CD14-positive monocyte (primary cell): ENCODE data around the gene DNMBP. TPM values are rescaled to one million over a fixed set of nuclear protein-coding genes. Genes with fewer than 3 reads are reported as not detected.

ENCODE experiments used
- DNase-seq, 3 donors: peaks; one replicate each; pipeline ENCODE4 v3.0.0-alpha.2; 2011 to 2022
- H2AFZ ChIP-seq: 2 replicates; pipeline ENCODE4 v1.6.0; 2012; ENCODE audit warnings: mild to moderate bottlenecking, low read depth, low read length, inconsistent platforms; ENCODE audit not compliant: insufficient read depth, poor library complexity, severe bottlenecking
- H3K27ac ChIP-seq, 2 donors: 1 replicate in 1 of 2; 2 replicates in 1 of 2; pipeline ENCODE4 v1.5.1; 2012 to 2013; ENCODE audit warnings: low read length in 2 of 2, control low read depth in 1 of 2, inconsistent platforms in 1 of 2, low read depth in 1 of 2, mild to moderate bottlenecking in 1 of 2
- H3K27me3 ChIP-seq, 2 donors: one replicate each; pipeline versions ENCODE4 v1.6.0 to v1.6.1; 2011 to 2013; ENCODE audit warnings: low read length in 2 of 2; ENCODE audit not compliant: control insufficient read depth in 2 of 2, insufficient read depth in 2 of 2
- H3K36me3 ChIP-seq, 2 donors: replicated peaks in 1 of 2; 1 replicate in 1 of 2; 2 replicates in 1 of 2; pipeline versions ENCODE4 v1.5.1 to v1.6.1; 2012 to 2013; ENCODE audit warnings: low read length in 2 of 2, control low read depth in 1 of 2, inconsistent platforms in 1 of 2, mild to moderate bottlenecking in 1 of 2; ENCODE audit not compliant: insufficient read depth in 2 of 2, control insufficient read depth in 1 of 2
- H3K4me1 ChIP-seq, 2 donors: 1 replicate in 1 of 2; 2 replicates in 1 of 2; pipeline versions ENCODE4 v1.5.1 to v1.6.1; 2012 to 2013; ENCODE audit warnings: low read length in 2 of 2, control low read depth in 1 of 2, inconsistent platforms in 1 of 2, mild to moderate bottlenecking in 1 of 2, moderate library complexity in 1 of 2; ENCODE audit not compliant: insufficient read depth in 2 of 2, control insufficient read depth in 1 of 2
- H3K4me2 ChIP-seq: replicated peaks from 2 replicates; pipeline ENCODE3; 2012; ENCODE audit warnings: low read length, moderate library complexity, mild to moderate bottlenecking; ENCODE audit not compliant: poor library complexity, severe bottlenecking; ENCODE audit errors: extremely low read depth
- H3K4me3 ChIP-seq, 3 experiments: fragments of 200-600 bp in 1 of 3; sonication (generic) in 1 of 3; replicated peaks in 1 of 3; 1 replicate in 2 of 3; 2 replicates in 1 of 3; pipeline ENCODE4 v1.5.1; 2011 to 2013; ENCODE audit warnings: low read length in 3 of 3, mild to moderate bottlenecking in 3 of 3, control low read depth in 2 of 3, low read depth in 2 of 3, inconsistent platforms in 1 of 3, moderate library complexity in 1 of 3
- H3K79me2 ChIP-seq: 2 replicates; pipeline ENCODE4 v1.6.0; 2012; ENCODE audit warnings: mild to moderate bottlenecking, control low read depth, inconsistent platforms, low read length, moderate library complexity; ENCODE audit not compliant: insufficient read depth
- H3K9ac ChIP-seq: 2 replicates; pipeline ENCODE4 v1.6.0; 2017; ENCODE audit warnings: low read length, mild to moderate bottlenecking; ENCODE audit not compliant: insufficient read depth, poor library complexity, severe bottlenecking
- H3K9me3 ChIP-seq, 2 donors: replicated peaks in 1 of 2; 1 replicate in 1 of 2; 2 replicates in 1 of 2; pipeline versions ENCODE4 v1.5.1 to v1.6.1; 2012 to 2013; ENCODE audit warnings: low read length in 2 of 2, control low read depth in 1 of 2; ENCODE audit not compliant: control insufficient read depth in 1 of 2, insufficient read depth in 1 of 2
- H4K20me1 ChIP-seq: 2 replicates; pipeline ENCODE4 v1.6.0; 2012; ENCODE audit warnings: mild to moderate bottlenecking, low read length, control low read depth, moderate library complexity; ENCODE audit not compliant: insufficient read depth
- H3K27ac Mint-ChIP-seq, 7 donors: one replicate each; pipeline ENCODE4 v1.8.0; 2020; ENCODE audit warnings: mild to moderate bottlenecking in 7 of 7, mixed read lengths in 7 of 7, moderate library complexity in 6 of 7, inconsistent platforms in 2 of 7
- H3K27me3 Mint-ChIP-seq, 3 donors: one replicate each; pipeline ENCODE4 v1.8.0; 2021 to 2022; ENCODE audit warnings: low read depth in 3 of 3, mild to moderate bottlenecking in 3 of 3, mixed read lengths in 3 of 3, moderate library complexity in 3 of 3, inconsistent platforms in 1 of 3
- H3K36me3 Mint-ChIP-seq, 2 donors: one replicate each; pipeline ENCODE4 v1.8.0; 2020; ENCODE audit warnings: mixed read lengths in 2 of 2, inconsistent platforms in 1 of 2, mild to moderate bottlenecking in 1 of 2
- H3K4me1 Mint-ChIP-seq: one replicate; pipeline ENCODE4 v1.8.0; 2020; ENCODE audit warnings: mild to moderate bottlenecking, mixed read lengths
- H3K4me3 Mint-ChIP-seq, 2 donors: one replicate each; pipeline ENCODE4 v1.8.0; 2020; ENCODE audit warnings: mild to moderate bottlenecking in 2 of 2, mixed read lengths in 2 of 2, moderate library complexity in 1 of 2
- H3K9me3 Mint-ChIP-seq, 7 donors: one replicate each; pipeline ENCODE4 v1.8.0; 2020 to 2022; ENCODE audit warnings: mixed read lengths in 7 of 7, mild to moderate bottlenecking in 6 of 7, moderate library complexity in 6 of 7, inconsistent platforms in 2 of 7
- WGBS: methylation state at CpG from one replicate; pipeline ENCODE4 v1.1.5; 2013; ENCODE audit warnings: missing lambda C conversion rate; ENCODE audit not compliant: insufficient coverage; 5-methylcytosine and 5-hydroxymethylcytosine counted together
- intact Hi-C, 2 donors: fragments of 100-400 bp; cut with micrococcal nuclease; formaldehyde crosslinking; loops; one replicate each; pipeline versions ENCODE4 v1.15.0 to v1.15.1; 2023
- polyA plus RNA-seq, 3 donors: library from polyadenylated mRNA; depleted of rRNA in 1 of 3; unstranded in 2 of 3; stranded (reverse) in 1 of 3; fragments of 300-500 nt in 2 of 3; fragments of >200 nt in 1 of 3; fragmentation: Illumina TruSeq in 2 of 3; gene quantifications; 1 replicate in 2 of 3; 2 replicates in 1 of 3; pipeline ENCODE4 v1.2.3, GENCODE V29; 2012 to 2021
- TF ChIP-seq, protein P1 (sequence below): fragments of 200-600 bp; IDR thresholded peaks from one replicate; pipeline ENCODE4 v1.8.0; 2022; ENCODE audit warnings: antibody characterized with exemption, mild to moderate bottlenecking

DNMBP gene
- polyA plus RNA-seq, 3 donors, result 0.83 to 10.3 (median 1.2) TPM

DNA sequence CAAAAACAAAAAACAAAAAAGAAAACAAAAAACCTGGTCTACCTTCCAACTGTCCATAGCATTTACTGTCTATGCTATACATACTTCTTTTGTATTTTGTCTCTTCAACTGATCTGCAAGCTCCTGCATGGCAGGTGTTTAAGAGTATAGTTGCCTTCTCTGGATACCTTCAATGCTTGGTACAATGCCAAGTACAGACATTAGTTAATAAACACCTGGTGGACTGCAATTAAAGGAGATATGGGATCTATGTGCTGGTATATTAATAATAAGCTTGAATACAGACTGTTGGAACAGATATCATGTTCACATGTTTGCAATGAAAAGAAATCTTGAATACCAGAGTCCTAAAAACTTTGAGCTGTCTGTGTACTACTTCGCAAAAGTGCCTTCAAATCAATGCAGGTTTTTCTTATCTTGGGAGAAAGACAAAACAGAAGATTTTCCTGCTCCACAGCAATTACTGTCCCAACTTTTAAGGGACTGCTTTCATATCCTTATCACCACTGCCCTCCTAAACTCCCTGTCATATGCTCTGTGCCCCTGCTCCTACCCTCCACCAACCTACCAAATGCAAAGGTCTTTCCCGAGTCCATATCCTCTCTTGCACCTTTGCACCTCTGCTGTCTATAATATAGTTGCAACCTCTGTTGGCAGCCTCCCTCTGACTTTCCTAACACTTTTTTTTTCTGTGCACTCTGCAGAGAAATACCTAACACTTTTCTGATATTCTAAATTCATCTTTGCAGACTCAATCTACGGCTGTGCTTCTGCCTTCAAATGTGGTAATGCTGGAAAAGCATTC is 85.1 kb downstream of the DNMBP start:
- H3K4me2 ChIP-seq, result no peak overlapping the region
- no peaks in the 10 kb centered on the region for H3K9me3 Mint-ChIP-seq
- H3K4me1 Mint-ChIP-seq, result peaks cover 33% of the 10 kb centered on the region
- H3K36me3 ChIP-seq, result no peaks in the 10 kb centered on the region
- 100% methylated on average over 2 of the region's 3 CpGs for WGBS
- H3K27ac ChIP-seq, result no peak overlapping the region
- H3K27ac Mint-ChIP-seq, result no peak overlapping the region
- TF ChIP-seq, protein P1, sequence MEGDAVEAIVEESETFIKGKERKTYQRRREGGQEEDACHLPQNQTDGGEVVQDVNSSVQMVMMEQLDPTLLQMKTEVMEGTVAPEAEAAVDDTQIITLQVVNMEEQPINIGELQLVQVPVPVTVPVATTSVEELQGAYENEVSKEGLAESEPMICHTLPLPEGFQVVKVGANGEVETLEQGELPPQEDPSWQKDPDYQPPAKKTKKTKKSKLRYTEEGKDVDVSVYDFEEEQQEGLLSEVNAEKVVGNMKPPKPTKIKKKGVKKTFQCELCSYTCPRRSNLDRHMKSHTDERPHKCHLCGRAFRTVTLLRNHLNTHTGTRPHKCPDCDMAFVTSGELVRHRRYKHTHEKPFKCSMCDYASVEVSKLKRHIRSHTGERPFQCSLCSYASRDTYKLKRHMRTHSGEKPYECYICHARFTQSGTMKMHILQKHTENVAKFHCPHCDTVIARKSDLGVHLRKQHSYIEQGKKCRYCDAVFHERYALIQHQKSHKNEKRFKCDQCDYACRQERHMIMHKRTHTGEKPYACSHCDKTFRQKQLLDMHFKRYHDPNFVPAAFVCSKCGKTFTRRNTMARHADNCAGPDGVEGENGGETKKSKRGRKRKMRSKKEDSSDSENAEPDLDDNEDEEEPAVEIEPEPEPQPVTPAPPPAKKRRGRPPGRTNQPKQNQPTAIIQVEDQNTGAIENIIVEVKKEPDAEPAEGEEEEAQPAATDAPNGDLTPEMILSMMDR, result no peak
- no peaks in the 10 kb centered on the region for H3K27me3 ChIP-seq
- no peak overlapping the region for H3K9ac ChIP-seq
- no peaks in the 10 kb centered on the region for H3K79me2 ChIP-seq
- no peaks in the 10 kb centered on the region for H3K9me3 ChIP-seq
- no peak overlapping the region for H3K4me3 Mint-ChIP-seq
- no peak overlapping the region for H2AFZ ChIP-seq
- H4K20me1 ChIP-seq, result no peaks in the 10 kb centered on the region
- peaks cover 0 to 2% (median 0%) of the 10 kb centered on the region in 3 donors for H3K27me3 Mint-ChIP-seq
- DNase-seq, result no peak
- intact Hi-C loops, result no loop called here
- H3K4me1 ChIP-seq, result peaks cover 25 to 33% of the 10 kb centered on the region in 2 donors
- no peak overlapping the region for H3K4me3 ChIP-seq
- peaks cover 10 to 12% of the 10 kb centered on the region in 2 donors for H3K36me3 Mint-ChIP-seq

DNA sequence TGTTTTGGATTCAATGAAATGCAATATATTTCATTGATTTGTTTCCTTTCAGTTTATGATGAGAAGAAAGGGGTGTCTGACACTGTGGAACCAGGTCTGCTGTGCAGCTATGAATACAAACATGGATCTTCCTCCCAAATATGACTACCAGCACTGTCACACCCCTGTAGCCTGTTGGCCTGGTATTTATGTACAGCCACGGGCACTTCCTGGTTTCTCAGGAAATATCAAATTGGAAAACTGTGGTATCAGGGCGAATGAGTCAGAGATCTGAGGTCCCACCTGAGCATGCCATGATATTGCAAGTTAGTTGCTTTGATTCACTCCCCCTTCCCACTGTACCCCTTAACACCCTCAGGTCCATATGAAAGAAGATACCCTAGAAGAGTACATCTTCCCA is 87.8 kb downstream of the DNMBP start:
- Mint-ChIP-seq H3K4me3 (no peak overlapping the region), H3K27me3 (peaks cover 0 to 2% (median 0%) of the 10 kb centered on the region in 3 donors), H3K27ac (no peak overlapping the region), H3K36me3 (peaks cover 7 to 8% of the 10 kb centered on the region in 2 donors), H3K4me1 (peaks cover 21% of the 10 kb centered on the region), H3K9me3 (no peaks in the 10 kb centered on the region)
- TF ChIP-seq, protein P1, result no peak
- Histone ChIP-seq H3K27me3 (no peaks in the 10 kb centered on the region), H3K4me2 (no peak overlapping the region), H3K9me3 (no peaks in the 10 kb centered on the region), H2AFZ (no peak overlapping the region), H3K27ac (no peak overlapping the region), H3K9ac (no peak overlapping the region), H3K79me2 (no peaks in the 10 kb centered on the region), H4K20me1 (no peaks in the 10 kb centered on the region), H3K36me3 (no peaks in the 10 kb centered on the region), H3K4me1 (peaks cover 12 to 16% of the 10 kb centered on the region in 2 donors), H3K4me3 (no peak overlapping the region)
- intact Hi-C loops, result no loop called here
- WGBS, result 38% methylated on average over 1 of the region's 2 CpGs
- peak in 2 of 3 donors; percentile 6 to 18 for DNase-seq
